Karpas-422 (cell line): Measurements from ENCODE around the gene CHMP4B. TPM values are rescaled to one million over a fixed set of nuclear protein-coding genes. Genes with fewer than 3 reads are reported as not detected.

Experiments
- DNase-seq: peaks from one replicate; pipeline ENCODE4 v3.0.0-alpha.2; 2015
- H2AFZ ChIP-seq: fragments of 200-600 bp; sonication (generic); 2 replicates; pipeline ENCODE4 v1.6.1; 2014; ENCODE audit warnings: antibody characterized with exemption, low read length, mixed read lengths
- H3K27ac ChIP-seq: fragments of 200-600 bp; sonication (generic); 2 replicates; pipeline ENCODE4 v1.5.1; 2014; ENCODE audit warnings: mild to moderate bottlenecking, low read length, moderate library complexity
- H3K27me3 ChIP-seq: fragments of 200-600 bp; sonication (generic); 2 replicates; pipeline ENCODE4 v1.6.1; 2014; ENCODE audit warnings: low read length, mixed read lengths
- H3K36me3 ChIP-seq: fragments of 200-600 bp; sonication (generic); 2 replicates; pipeline ENCODE4 v1.6.1; 2014; ENCODE audit warnings: low read length, mixed read lengths; ENCODE audit not compliant: insufficient read depth
- H3K4me1 ChIP-seq: fragments of 200-600 bp; sonication (generic); 2 replicates; pipeline ENCODE4 v1.6.1; 2014; ENCODE audit warnings: mild to moderate bottlenecking, low read length, mixed read lengths
- H3K4me2 ChIP-seq: fragments of 200-600 bp; sonication (generic); 2 replicates; pipeline ENCODE4 v1.6.1; 2014; ENCODE audit warnings: low read length, low read depth, mild to moderate bottlenecking; ENCODE audit not compliant: poor library complexity, severe bottlenecking
- H3K4me3 ChIP-seq: fragments of 200-600 bp; sonication (generic); 2 replicates; pipeline ENCODE4 v1.5.1; 2014; ENCODE audit warnings: mild to moderate bottlenecking, antibody characterized with exemption, low read length, mixed read lengths
- H3K79me2 ChIP-seq: fragments of 200-600 bp; sonication (generic); 2 replicates; pipeline ENCODE4 v1.6.1; 2014; ENCODE audit warnings: mild to moderate bottlenecking, low read length, mixed read lengths
- H3K9ac ChIP-seq: fragments of 200-600 bp; sonication (generic); 2 replicates; pipeline ENCODE4 v1.6.0; 2014; ENCODE audit warnings: low read length
- H3K9me2 ChIP-seq: fragments of 200-600 bp; sonication (generic), shearing (Covaris generic); replicated peaks from 2 replicates; pipeline ENCODE4 v1.6.0; 2014; ENCODE audit warnings: mild to moderate bottlenecking, low read length, moderate library complexity; ENCODE audit not compliant: insufficient read depth
- H3K9me3 ChIP-seq: fragments of 300-700, 200-600 bp; sonication (generic); 2 replicates; pipeline ENCODE4 v1.6.1; 2014; ENCODE audit warnings: low read length, mixed read lengths
- H4K20me1 ChIP-seq: fragments of 200-600 bp; sonication (generic); 2 replicates; pipeline ENCODE4 v1.6.1; 2014; ENCODE audit warnings: mild to moderate bottlenecking, antibody characterized with exemption, low read length, low read depth; ENCODE audit not compliant: insufficient read depth
- total RNA-seq: library from RNA; depleted of rRNA; stranded (reverse); fragments of >200 nt; shearing (Covaris generic); gene quantifications from 2 replicates; pipeline ENCODE4 v1.2.3, GENCODE V29; 2014; ENCODE audit warnings: low replicate concordance

The CHMP4B gene
- total RNA-seq, 1 experiment from 2014 or later: 33.8 TPM

- Histone ChIP-seq H3K36me3 (peaks cover 17% of the 10 kb centered on the region; the same call in 1 of the 2 replicates), H3K4me3 (no peak overlapping the region), H3K9ac (no peak overlapping the region), H3K27ac (no peak overlapping the region), H3K4me2 (no peak overlapping the region), H3K27me3 (no peaks in the 10 kb centered on the region), H3K4me1 (peaks cover 4% of the 10 kb centered on the region), H3K9me3 (no peaks in the 10 kb centered on the region), H3K79me2 (peaks cover 70% of the 10 kb centered on the region), H4K20me1 (peaks cover 36% of the 10 kb centered on the region), H3K9me2 (no peaks in the 10 kb centered on the region), H2AFZ (no peak overlapping the region)
- DNase-seq: no peak
These were observed 37.2 kb downstream of the CHMP4B start for GRCh38 chr20:33848391-33848790.

- Histone ChIP-seq H3K79me2 (peaks cover 53% of the 10 kb centered on the region), H2AFZ (no peak overlapping the region), H3K36me3 (peaks cover 19% of the 10 kb centered on the region), H3K27me3 (no peaks in the 10 kb centered on the region), H3K9me3 (no peaks in the 10 kb centered on the region), H3K4me1 (no peaks in the 10 kb centered on the region), H3K9me2 (no peaks in the 10 kb centered on the region), H3K4me3 (no peak overlapping the region), H3K4me2 (no peak overlapping the region), H3K9ac (no peak overlapping the region), H4K20me1 (peaks cover 36% of the 10 kb centered on the region), H3K27ac (no peak overlapping the region)
- DNase-seq: no peak
These were observed 39.0 kb downstream of the CHMP4B start for GRCh38 chr20:33850159-33850558.

- Histone ChIP-seq H3K79me2 (peaks cover 35% of the 10 kb centered on the region), H4K20me1 (peaks cover 26% of the 10 kb centered on the region), H3K9me3 (no peaks in the 10 kb centered on the region), H3K27me3 (no peaks in the 10 kb centered on the region), H3K9ac (no peak overlapping the region), H3K4me1 (no peaks in the 10 kb centered on the region), H3K4me2 (no peak overlapping the region), H3K27ac (no peak overlapping the region), H3K4me3 (no peak overlapping the region), H2AFZ (no peak overlapping the region), H3K9me2 (no peaks in the 10 kb centered on the region), H3K36me3 (peaks cover 19% of the 10 kb centered on the region)
- DNase-seq: no peak
These were observed 40.8 kb downstream of the CHMP4B start for GRCh38 chr20:33851842-33852466.

- no peaks in the 10 kb centered on the region for H3K27me3 ChIP-seq
- H3K4me1 ChIP-seq: no peaks in the 10 kb centered on the region
- H3K4me3 ChIP-seq: no peak overlapping the region
- no peak overlapping the region for H3K4me2 ChIP-seq
- peaks cover 21% of the 10 kb centered on the region for H4K20me1 ChIP-seq
- H3K36me3 ChIP-seq: peaks cover 19% of the 10 kb centered on the region
- H3K27ac ChIP-seq: no peak overlapping the region
- no peak overlapping the region for H2AFZ ChIP-seq
- H3K9ac ChIP-seq: no peak overlapping the region
- DNase-seq: no peak
- peaks cover 26% of the 10 kb centered on the region for H3K79me2 ChIP-seq
- no peaks in the 10 kb centered on the region for H3K9me2 ChIP-seq
- no peaks in the 10 kb centered on the region for H3K9me3 ChIP-seq
These were observed 41.7 kb downstream of the CHMP4B start for GRCh38 chr20:33852626-33853506.

- peaks cover 18% of the 10 kb centered on the region for H3K36me3 ChIP-seq
- DNase-seq: no peak
- H2AFZ ChIP-seq: no peak overlapping the region
- peaks cover 20% of the 10 kb centered on the region for H3K79me2 ChIP-seq
- H3K27ac ChIP-seq: no peak overlapping the region
- peaks cover 16% of the 10 kb centered on the region for H4K20me1 ChIP-seq
- H3K9me2 ChIP-seq: no peaks in the 10 kb centered on the region
- H3K9me3 ChIP-seq: no peaks in the 10 kb centered on the region
- H3K4me1 ChIP-seq: no peaks in the 10 kb centered on the region
- no peak overlapping the region for H3K4me3 ChIP-seq
- no peak overlapping the region for H3K9ac ChIP-seq
- H3K27me3 ChIP-seq: no peaks in the 10 kb centered on the region
- H3K4me2 ChIP-seq: no peak overlapping the region
These were observed 42.3 kb downstream of the CHMP4B start for GRCh38 chr20:33853507-33853813.

GRCh38 chr20:33857722-33858563, 46.8 kb downstream of the CHMP4B start:
- H3K36me3 ChIP-seq: peaks cover 4% of the 10 kb centered on the region
- no peak overlapping the region for H3K4me2 ChIP-seq
- no peaks in the 10 kb centered on the region for H3K9me2 ChIP-seq
- no peak overlapping the region for H3K4me3 ChIP-seq
- H3K9ac ChIP-seq: no peak overlapping the region
- H3K4me1 ChIP-seq: no peaks in the 10 kb centered on the region
- no peak overlapping the region for H3K27ac ChIP-seq
- H3K27me3 ChIP-seq: no peaks in the 10 kb centered on the region
- H2AFZ ChIP-seq: no peak overlapping the region
- no peak for DNase-seq
- H4K20me1 ChIP-seq: no peaks in the 10 kb centered on the region
- H3K9me3 ChIP-seq: no peaks in the 10 kb centered on the region
- no peaks in the 10 kb centered on the region for H3K79me2 ChIP-seq

GRCh38 chr20:33858666-33859065, 47.5 kb downstream of the CHMP4B start:
- H4K20me1 ChIP-seq: no peaks in the 10 kb centered on the region
- H3K27ac ChIP-seq: no peak overlapping the region
- no peaks in the 10 kb centered on the region for H3K4me1 ChIP-seq
- no peaks in the 10 kb centered on the region for H3K79me2 ChIP-seq
- no peak overlapping the region for H2AFZ ChIP-seq
- H3K9me3 ChIP-seq: no peaks in the 10 kb centered on the region
- H3K9me2 ChIP-seq: no peaks in the 10 kb centered on the region
- peaks cover 3% of the 10 kb centered on the region for H3K36me3 ChIP-seq
- DNase-seq: no peak
- H3K27me3 ChIP-seq: no peaks in the 10 kb centered on the region
- no peak overlapping the region for H3K9ac ChIP-seq
- no peak overlapping the region for H3K4me2 ChIP-seq
- H3K4me3 ChIP-seq: no peak overlapping the region

- H2AFZ ChIP-seq: no peak overlapping the region
- no peak overlapping the region for H3K4me3 ChIP-seq
- no peak overlapping the region for H3K27ac ChIP-seq
- no peak for DNase-seq
- no peaks in the 10 kb centered on the region for H3K9me2 ChIP-seq
- no peak overlapping the region for H3K9ac ChIP-seq
- H3K27me3 ChIP-seq: no peaks in the 10 kb centered on the region
- no peaks in the 10 kb centered on the region for H3K9me3 ChIP-seq
- no peaks in the 10 kb centered on the region for H3K4me1 ChIP-seq
- no peak overlapping the region for H3K4me2 ChIP-seq
- peaks cover 3% of the 10 kb centered on the region for H3K36me3 ChIP-seq
- no peaks in the 10 kb centered on the region for H4K20me1 ChIP-seq
- no peaks in the 10 kb centered on the region for H3K79me2 ChIP-seq
These were observed 48.1 kb downstream of the CHMP4B start for GRCh38 chr20:33859157-33859695.
